ENCODE data around the gene BCLAF1.

- TF ChIP-seq ZFP30 (CRISPR knock-in tag; IDR thresholded peaks at IDR 0.05), result no peak
- TF ChIP-seq ISL1 (CRISPR knock-in tag; IDR thresholded peaks at IDR 0.05), result no peak
- TF ChIP-seq RARB (CRISPR knock-in tag; IDR thresholded peaks at IDR 0.05), result no peak
- no peak for TF ChIP-seq SNAI2 (CRISPR knock-in tag; IDR thresholded peaks at IDR 0.05)
- TF ChIP-seq, protein P1, sequence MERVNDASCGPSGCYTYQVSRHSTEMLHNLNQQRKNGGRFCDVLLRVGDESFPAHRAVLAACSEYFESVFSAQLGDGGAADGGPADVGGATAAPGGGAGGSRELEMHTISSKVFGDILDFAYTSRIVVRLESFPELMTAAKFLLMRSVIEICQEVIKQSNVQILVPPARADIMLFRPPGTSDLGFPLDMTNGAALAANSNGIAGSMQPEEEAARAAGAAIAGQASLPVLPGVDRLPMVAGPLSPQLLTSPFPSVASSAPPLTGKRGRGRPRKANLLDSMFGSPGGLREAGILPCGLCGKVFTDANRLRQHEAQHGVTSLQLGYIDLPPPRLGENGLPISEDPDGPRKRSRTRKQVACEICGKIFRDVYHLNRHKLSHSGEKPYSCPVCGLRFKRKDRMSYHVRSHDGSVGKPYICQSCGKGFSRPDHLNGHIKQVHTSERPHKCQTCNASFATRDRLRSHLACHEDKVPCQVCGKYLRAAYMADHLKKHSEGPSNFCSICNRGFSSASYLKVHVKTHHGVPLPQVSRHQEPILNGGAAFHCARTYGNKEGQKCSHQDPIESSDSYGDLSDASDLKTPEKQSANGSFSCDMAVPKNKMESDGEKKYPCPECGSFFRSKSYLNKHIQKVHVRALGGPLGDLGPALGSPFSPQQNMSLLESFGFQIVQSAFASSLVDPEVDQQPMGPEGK (CRISPR knock-in tag; IDR thresholded peaks at IDR 0.05; ENCODE audit: borderline replicate concordance), result no peak
- TF ChIP-seq CREB5 (CRISPR knock-in tag; IDR thresholded peaks at IDR 0.05; ENCODE audit: low read depth), result no peak
- TF ChIP-seq CSDC2 (CRISPR knock-in tag; IDR thresholded peaks at IDR 0.05), result no peak
Measured at GRCh38 chr6:136335736-136336363, 46.2 kb upstream of the BCLAF1 start.
